ENCODE measurements around the gene MRFAP1L1.

MRFAP1L1 gene

DNA sequence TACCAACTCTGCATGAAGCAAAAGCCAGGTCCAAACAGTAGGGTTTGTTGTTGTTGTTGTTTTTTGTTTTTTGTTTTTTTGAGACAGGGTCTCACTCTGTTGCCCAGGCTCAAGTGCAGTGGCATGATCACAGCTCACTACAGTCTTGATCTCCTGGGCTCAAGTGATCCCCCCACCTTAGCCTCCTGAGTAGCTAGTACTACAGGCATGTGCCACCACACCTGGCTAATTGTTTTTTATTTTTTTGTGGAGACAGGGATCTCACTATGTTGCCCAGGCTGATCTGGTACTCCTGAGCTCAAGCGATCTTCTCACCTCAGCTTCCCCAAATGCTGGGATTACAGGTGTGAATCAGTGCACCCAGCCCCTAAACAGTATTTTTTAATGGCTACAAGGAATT, 9.8 kb downstream of the MRFAP1L1 start:
- H3K9ac ChIP-seq (ENCODE audit: low read depth in 1 of 2, low read length in 2 of 2): no peak overlapping the region
- H3K4me3 ChIP-seq (ENCODE audit: low read depth in 1 of 2, low read length in 2 of 2): no peak overlapping the region
- peaks cover 0 to 4% of the 10 kb centered on the region in 2 donors for H3K9me3 ChIP-seq (ENCODE audit: control insufficient read depth in 1 of 2, low read length in 2 of 2)
- H3K27ac ChIP-seq (ENCODE audit: low read depth, low read length): no peak overlapping the region
- H3K27me3 ChIP-seq (ENCODE audit: control insufficient read depth in 1 of 2, insufficient read depth in 2 of 2, low read length in 2 of 2): no peaks in the 10 kb centered on the region
- peaks cover 18 to 23% of the 10 kb centered on the region in 2 donors for H3K4me1 ChIP-seq (ENCODE audit: control insufficient read depth in 1 of 2, insufficient read depth in 2 of 2, low read length in 2 of 2)
- peaks cover 4 to 15% of the 10 kb centered on the region in 2 donors for H3K36me3 ChIP-seq (ENCODE audit: control insufficient read depth in 1 of 2, insufficient read depth in 2 of 2, low read length in 2 of 2)

DNA sequence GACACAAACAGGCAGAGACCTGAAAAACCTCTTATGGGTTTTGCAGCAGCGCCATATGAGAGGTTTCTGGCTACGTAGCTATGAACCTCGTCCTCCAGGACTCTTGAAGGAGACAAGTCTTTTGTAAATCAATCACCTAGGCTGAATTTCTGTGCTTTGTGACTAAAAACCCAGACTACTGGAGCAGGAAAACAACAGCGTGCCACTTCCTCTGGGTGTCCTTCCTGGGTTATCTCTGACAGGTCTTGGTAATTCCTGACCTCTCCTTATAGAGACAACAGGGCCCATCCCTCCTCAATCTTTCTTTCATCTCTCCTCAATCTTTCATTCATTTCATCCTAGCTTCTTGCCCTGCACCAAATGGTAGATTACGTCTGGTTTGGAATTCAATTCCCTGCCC, 10.3 kb downstream of the MRFAP1L1 start:
- H3K27me3 ChIP-seq (ENCODE audit: control insufficient read depth in 1 of 2, insufficient read depth in 2 of 2, low read length in 2 of 2): no peaks in the 10 kb centered on the region
- no peak overlapping the region for H3K4me3 ChIP-seq (ENCODE audit: low read depth in 1 of 2, low read length in 2 of 2)
- H3K4me1 ChIP-seq (ENCODE audit: control insufficient read depth in 1 of 2, insufficient read depth in 2 of 2, low read length in 2 of 2): peaks cover 19 to 23% of the 10 kb centered on the region in 2 donors
- no peak overlapping the region for H3K9ac ChIP-seq (ENCODE audit: low read depth in 1 of 2, low read length in 2 of 2)
- H3K36me3 ChIP-seq (ENCODE audit: control insufficient read depth in 1 of 2, insufficient read depth in 2 of 2, low read length in 2 of 2): peaks cover 4 to 15% of the 10 kb centered on the region in 2 donors
- H3K9me3 ChIP-seq (ENCODE audit: control insufficient read depth in 1 of 2, low read length in 2 of 2): peaks cover 0 to 4% of the 10 kb centered on the region in 2 donors
- H3K27ac ChIP-seq (ENCODE audit: low read depth, low read length): no peak overlapping the region

DNA sequence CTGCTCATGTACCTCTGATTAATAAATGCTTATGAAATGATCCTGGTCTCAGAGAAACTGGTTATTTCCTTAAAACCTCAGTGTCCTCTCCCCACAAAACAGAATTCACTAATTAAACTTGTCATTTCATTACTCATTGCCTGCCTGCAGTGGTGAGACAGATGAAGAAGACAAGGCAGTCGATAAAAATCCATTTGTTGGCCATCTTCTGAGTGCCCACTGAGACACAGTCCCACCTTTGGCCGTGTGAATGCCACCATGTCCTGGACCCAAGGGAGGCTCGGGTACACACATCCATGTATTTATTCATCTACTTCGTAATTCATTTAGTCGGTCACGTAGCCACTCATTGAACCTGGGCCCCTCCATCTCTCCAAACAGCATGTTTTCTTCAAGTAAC, 12.5 kb downstream of the MRFAP1L1 start:
- Histone ChIP-seq H3K9me3 (ENCODE audit: control insufficient read depth in 1 of 2, low read length in 2 of 2) (no peaks in the 10 kb centered on the region), H3K4me3 (ENCODE audit: low read depth in 1 of 2, low read length in 2 of 2) (no peak overlapping the region), H3K4me1 (ENCODE audit: control insufficient read depth in 1 of 2, insufficient read depth in 2 of 2, low read length in 2 of 2) (peaks cover 28 to 30% of the 10 kb centered on the region in 2 donors), H3K27ac (ENCODE audit: low read depth, low read length) (no peak overlapping the region), H3K9ac (ENCODE audit: low read depth in 1 of 2, low read length in 2 of 2) (no peak overlapping the region), H3K27me3 (ENCODE audit: control insufficient read depth in 1 of 2, insufficient read depth in 2 of 2, low read length in 2 of 2) (no peaks in the 10 kb centered on the region), H3K36me3 (ENCODE audit: control insufficient read depth in 1 of 2, insufficient read depth in 2 of 2, low read length in 2 of 2) (peaks cover 0 to 6% of the 10 kb centered on the region in 2 donors)

DNA sequence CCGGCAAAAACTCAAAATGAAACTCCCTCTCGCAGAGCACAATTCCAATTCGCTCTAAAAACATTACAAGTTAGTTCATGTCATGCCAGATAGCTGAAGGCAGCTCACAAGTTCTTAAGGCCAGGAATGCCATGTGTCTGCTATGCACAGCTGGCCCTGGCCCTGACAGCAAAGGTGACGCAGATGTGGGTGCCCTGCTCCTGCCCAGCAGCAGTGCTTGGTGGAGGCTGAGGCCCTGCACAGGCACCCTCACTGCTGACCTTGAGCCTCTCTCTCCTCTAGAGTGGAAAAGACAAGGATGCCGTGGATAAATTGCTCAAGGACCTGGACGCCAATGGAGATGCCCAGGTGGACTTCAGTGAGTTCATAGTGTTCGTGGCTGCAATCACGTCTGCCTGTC, 13.1 kb downstream of the MRFAP1L1 start:
- Histone ChIP-seq H3K9ac (ENCODE audit: low read depth in 1 of 2, low read length in 2 of 2) (peak overlapping the region in 1 of 2 donors; percentile 23), H3K9me3 (ENCODE audit: control insufficient read depth in 1 of 2, low read length in 2 of 2) (no peaks in the 10 kb centered on the region), H3K36me3 (ENCODE audit: control insufficient read depth in 1 of 2, insufficient read depth in 2 of 2, low read length in 2 of 2) (peaks cover 0 to 6% of the 10 kb centered on the region in 2 donors), H3K27ac (ENCODE audit: low read depth, low read length) (no peak overlapping the region), H3K27me3 (ENCODE audit: control insufficient read depth in 1 of 2, insufficient read depth in 2 of 2, low read length in 2 of 2) (no peaks in the 10 kb centered on the region), H3K4me1 (ENCODE audit: control insufficient read depth in 1 of 2, insufficient read depth in 2 of 2, low read length in 2 of 2) (peaks cover 28 to 30% of the 10 kb centered on the region in 2 donors), H3K4me3 (ENCODE audit: low read depth in 1 of 2, low read length in 2 of 2) (no peak overlapping the region)

DNA sequence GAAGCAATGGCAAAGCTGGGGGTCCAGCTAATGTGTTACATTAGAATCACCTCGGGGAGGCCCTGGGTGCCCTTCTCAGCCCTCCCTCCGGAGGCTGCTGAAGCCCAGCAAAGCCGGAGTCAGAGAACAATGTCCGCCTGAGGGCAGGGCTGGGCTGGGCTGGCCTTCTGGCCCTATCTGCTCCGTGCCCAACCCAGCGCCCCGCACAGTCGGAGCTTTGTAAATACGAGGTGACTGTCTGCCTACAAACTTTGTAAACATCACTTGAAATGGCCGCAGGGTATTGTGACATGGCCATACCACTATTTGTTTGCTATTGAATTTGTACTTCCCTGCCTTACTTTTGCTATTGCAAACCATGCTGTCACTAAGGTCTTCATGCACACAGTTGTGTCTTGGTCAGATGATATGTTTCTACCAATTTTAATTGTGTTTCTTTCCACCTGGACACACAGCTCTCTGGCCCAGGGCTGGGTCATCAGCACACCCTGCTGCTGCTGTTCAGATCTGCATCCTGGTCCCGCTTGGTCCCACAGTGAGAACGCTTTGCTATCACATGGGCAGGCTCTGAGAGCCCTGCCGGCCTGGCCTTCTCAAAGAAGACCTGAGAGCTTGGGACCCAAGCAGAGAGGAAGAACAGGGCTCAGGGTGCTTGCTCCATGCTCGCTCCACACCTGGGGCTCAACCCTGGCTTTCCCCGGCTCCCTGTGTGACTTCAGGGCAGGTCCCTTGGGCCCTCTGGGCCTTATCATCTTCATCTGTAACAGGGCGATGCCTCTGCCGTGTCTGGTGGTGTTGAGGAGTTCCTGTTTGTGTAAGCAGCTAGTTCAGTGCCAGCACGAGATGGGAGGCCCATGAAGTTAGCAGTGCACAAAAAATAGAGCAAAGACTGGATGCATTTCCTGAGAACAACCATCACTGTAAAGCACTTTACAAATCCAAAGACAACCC, 13.7 kb downstream of the MRFAP1L1 start:
- peak overlapping the region in 1 of 2 donors; percentile 19 for H3K4me3 ChIP-seq (ENCODE audit: low read depth in 1 of 2, low read length in 2 of 2)
- peak overlapping the region in 1 of 2 donors; percentile 23 for H3K9ac ChIP-seq (ENCODE audit: low read depth in 1 of 2, low read length in 2 of 2)
- no peaks in the 10 kb centered on the region for H3K9me3 ChIP-seq (ENCODE audit: control insufficient read depth in 1 of 2, low read length in 2 of 2)
- H3K36me3 ChIP-seq (ENCODE audit: control insufficient read depth in 1 of 2, insufficient read depth in 2 of 2, low read length in 2 of 2): peaks cover 0 to 3% of the 10 kb centered on the region in 2 donors
- H3K4me1 ChIP-seq (ENCODE audit: control insufficient read depth in 1 of 2, insufficient read depth in 2 of 2, low read length in 2 of 2): peaks cover 28 to 30% of the 10 kb centered on the region in 2 donors
- H3K27me3 ChIP-seq (ENCODE audit: control insufficient read depth in 1 of 2, insufficient read depth in 2 of 2, low read length in 2 of 2): no peaks in the 10 kb centered on the region
- H3K27ac ChIP-seq (ENCODE audit: low read depth, low read length): peak overlapping the region; percentile 72

DNA sequence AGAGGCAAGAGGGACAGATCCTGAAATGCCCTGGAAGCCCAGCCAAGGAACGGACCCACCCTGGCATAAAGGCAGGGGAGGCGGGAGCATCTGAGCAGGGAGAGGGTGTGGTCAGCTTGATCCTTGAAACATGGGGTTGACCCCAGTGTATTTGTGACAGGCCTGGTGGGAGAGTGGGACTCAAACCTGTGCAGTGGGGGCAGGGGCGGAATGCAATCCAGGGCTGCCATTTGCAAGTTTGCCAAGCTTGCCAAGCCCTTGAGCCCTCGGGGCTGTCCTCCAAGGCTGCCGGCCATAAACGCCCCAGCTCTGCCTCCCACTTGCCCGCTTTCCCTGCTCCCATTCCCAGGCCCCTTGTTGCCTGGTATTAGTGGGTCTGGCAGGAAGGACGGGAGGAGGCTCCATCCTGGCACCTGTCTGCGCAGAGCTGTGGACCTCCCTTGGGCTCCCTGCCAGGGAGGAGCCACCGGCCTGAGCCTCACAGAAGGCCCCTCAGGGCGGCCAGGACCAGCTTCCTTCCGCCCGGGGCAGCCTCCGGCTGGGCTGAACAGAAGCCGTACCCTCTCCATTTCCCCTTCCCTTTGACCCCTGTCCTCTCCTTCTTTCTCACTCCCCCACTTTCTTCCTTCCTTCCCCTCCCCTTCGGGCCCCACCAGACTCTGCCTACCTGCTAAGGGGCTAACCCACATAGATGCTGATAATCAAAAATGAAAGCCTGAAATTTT, 15.3 kb downstream of the MRFAP1L1 start:
- no peaks in the 10 kb centered on the region for H3K27me3 ChIP-seq (ENCODE audit: control insufficient read depth in 1 of 2, insufficient read depth in 2 of 2, low read length in 2 of 2)
- peak overlapping the region in 1 of 2 donors; percentile 9 for H3K9ac ChIP-seq (ENCODE audit: low read depth in 1 of 2, low read length in 2 of 2)
- H3K9me3 ChIP-seq (ENCODE audit: control insufficient read depth in 1 of 2, low read length in 2 of 2): no peaks in the 10 kb centered on the region
- H3K27ac ChIP-seq (ENCODE audit: low read depth, low read length): no peak overlapping the region
- H3K36me3 ChIP-seq (ENCODE audit: control insufficient read depth in 1 of 2, insufficient read depth in 2 of 2, low read length in 2 of 2): no peaks in the 10 kb centered on the region
- H3K4me1 ChIP-seq (ENCODE audit: control insufficient read depth in 1 of 2, insufficient read depth in 2 of 2, low read length in 2 of 2): peaks cover 30 to 39% of the 10 kb centered on the region in 2 donors
- H3K4me3 ChIP-seq (ENCODE audit: low read depth in 1 of 2, low read length in 2 of 2): no peak overlapping the region

DNA sequence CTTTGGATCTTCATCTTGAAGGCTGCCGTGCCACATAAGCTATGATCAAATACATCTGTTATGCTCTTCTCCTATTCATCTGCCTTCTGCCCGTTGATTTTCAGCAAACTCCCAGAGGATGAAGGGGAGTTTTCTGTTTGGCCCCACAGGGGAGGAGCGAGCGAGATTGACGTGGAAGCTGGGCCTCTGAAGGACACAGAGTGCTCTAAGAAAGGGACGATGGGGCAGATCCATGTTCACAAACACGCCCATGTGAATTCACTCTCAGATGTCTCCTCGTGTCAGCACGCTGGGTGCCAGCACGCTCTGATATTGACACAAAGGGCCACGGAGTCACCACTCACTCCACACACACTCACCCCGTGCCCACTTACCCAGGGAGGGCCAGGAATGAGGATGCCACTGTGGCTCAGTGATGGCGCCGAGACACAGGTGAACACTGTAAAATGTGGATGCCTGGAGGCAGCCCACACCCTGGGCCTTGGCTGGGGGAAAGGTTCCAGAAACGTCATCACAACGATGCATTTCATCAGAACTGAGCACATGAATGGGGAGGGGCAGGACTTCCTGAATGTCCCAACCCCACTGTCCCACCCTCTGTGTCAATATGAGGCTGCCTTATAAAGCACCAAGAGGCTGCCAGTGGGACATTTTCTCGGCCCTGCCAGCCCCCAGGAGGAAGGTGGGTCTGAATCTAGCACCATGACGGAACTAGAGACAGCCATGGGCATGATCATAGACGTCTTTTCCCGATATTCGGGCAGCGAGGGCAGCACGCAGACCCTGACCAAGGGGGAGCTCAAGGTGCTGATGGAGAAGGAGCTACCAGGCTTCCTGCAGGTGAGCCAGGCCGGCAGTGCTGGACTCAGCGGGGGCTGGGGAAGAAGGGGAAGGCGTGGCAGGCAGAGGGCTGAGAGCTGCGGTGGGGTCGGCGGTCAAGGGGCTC, 16.2 kb downstream of the MRFAP1L1 start, which contains the start of gene S100P:
Gene S100P, plus strand, starts transcription at position 648 of the 946 bp plus-strand sequence. Its CDS starts 55 bp downstream, at position 703.
- no peak within 1 kb of the TSS for H3K27ac ChIP-seq (ENCODE audit: low read depth, low read length)
- no peaks in the 10 kb centered on the region for H3K27me3 ChIP-seq (ENCODE audit: control insufficient read depth in 1 of 2, insufficient read depth in 2 of 2, low read length in 2 of 2)
- H3K4me1 ChIP-seq (ENCODE audit: control insufficient read depth in 1 of 2, insufficient read depth in 2 of 2, low read length in 2 of 2): peaks cover 37 to 46% of the 10 kb centered on the region in 2 donors
- peak within 1 kb of the TSS in 1 of 2 donors; percentile 9 for H3K9ac ChIP-seq (ENCODE audit: low read depth in 1 of 2, low read length in 2 of 2)
- no peaks in the 10 kb centered on the region for H3K36me3 ChIP-seq (ENCODE audit: control insufficient read depth in 1 of 2, insufficient read depth in 2 of 2, low read length in 2 of 2)
- no peak within 1 kb of the TSS for H3K4me3 ChIP-seq (ENCODE audit: low read depth in 1 of 2, low read length in 2 of 2)
- no peaks in the 10 kb centered on the region for H3K9me3 ChIP-seq (ENCODE audit: control insufficient read depth in 1 of 2, low read length in 2 of 2)

DNA sequence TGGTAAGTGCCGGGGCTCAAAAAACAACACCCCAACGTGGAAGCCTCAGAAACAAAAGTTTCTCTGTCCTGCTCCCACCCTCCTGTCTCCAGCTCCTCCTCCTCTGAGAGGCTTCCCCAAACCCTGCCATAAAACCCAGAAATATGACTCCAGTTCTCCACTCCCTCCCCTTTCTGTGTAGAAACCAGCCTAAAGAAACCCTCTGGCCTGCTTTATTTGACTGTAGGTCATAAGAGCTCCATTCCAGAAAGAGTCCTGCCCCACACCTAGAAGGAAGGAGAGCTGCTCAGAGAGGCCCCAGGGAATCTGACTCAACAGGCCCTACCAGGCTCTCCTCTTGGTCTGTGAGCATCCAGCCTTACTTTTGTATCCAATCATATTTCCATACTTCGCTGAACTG, 16.9 kb downstream of the MRFAP1L1 start:
- no peak overlapping the region for H3K9ac ChIP-seq (ENCODE audit: low read depth in 1 of 2, low read length in 2 of 2)
- no peaks in the 10 kb centered on the region for H3K9me3 ChIP-seq (ENCODE audit: control insufficient read depth in 1 of 2, low read length in 2 of 2)
- peaks cover 37 to 46% of the 10 kb centered on the region in 2 donors for H3K4me1 ChIP-seq (ENCODE audit: control insufficient read depth in 1 of 2, insufficient read depth in 2 of 2, low read length in 2 of 2)
- no peaks in the 10 kb centered on the region for H3K36me3 ChIP-seq (ENCODE audit: control insufficient read depth in 1 of 2, insufficient read depth in 2 of 2, low read length in 2 of 2)
- no peak overlapping the region for H3K27ac ChIP-seq (ENCODE audit: low read depth, low read length)
- no peaks in the 10 kb centered on the region for H3K27me3 ChIP-seq (ENCODE audit: control insufficient read depth in 1 of 2, insufficient read depth in 2 of 2, low read length in 2 of 2)
- no peak overlapping the region for H3K4me3 ChIP-seq (ENCODE audit: low read depth in 1 of 2, low read length in 2 of 2)

DNA sequence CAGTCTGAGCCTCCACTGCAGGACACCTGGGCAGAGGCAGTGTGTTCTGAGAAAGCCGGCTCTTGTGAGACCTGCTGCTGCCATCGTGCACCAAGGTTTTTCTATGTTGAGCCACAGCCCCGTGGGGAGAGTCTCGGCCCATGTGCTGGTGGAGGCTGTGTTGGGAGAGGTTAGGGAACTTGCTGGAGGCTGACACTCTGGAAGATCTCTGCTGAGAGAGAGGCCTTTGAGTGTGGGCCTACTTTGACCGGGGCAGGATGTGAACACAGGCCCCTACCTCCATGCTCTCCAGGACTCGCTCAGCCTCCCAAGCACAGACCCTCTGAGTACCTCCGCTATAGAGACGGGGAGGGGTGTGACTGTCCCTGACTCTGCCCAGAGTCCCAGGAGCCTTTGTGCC, 17.3 kb downstream of the MRFAP1L1 start:
- Histone ChIP-seq H3K27ac (ENCODE audit: low read depth, low read length) (no peak overlapping the region), H3K27me3 (ENCODE audit: control insufficient read depth in 1 of 2, insufficient read depth in 2 of 2, low read length in 2 of 2) (no peaks in the 10 kb centered on the region), H3K9me3 (ENCODE audit: control insufficient read depth in 1 of 2, low read length in 2 of 2) (no peaks in the 10 kb centered on the region), H3K4me1 (ENCODE audit: control insufficient read depth in 1 of 2, insufficient read depth in 2 of 2, low read length in 2 of 2) (peaks cover 37 to 46% of the 10 kb centered on the region in 2 donors), H3K36me3 (ENCODE audit: control insufficient read depth in 1 of 2, insufficient read depth in 2 of 2, low read length in 2 of 2) (no peaks in the 10 kb centered on the region), H3K4me3 (ENCODE audit: low read depth in 1 of 2, low read length in 2 of 2) (no peak overlapping the region), H3K9ac (ENCODE audit: low read depth in 1 of 2, low read length in 2 of 2) (no peak overlapping the region)
